ENCODE results near the gene SULF2. TPM values are rescaled to one million over a fixed set of nuclear protein-coding genes. Genes with fewer than 3 reads are reported as not detected.

The SULF2 gene
- total RNA-seq, 1 experiment from 2014 or later = 13.0 TPM

GRCh38 chr20:47663354-47664067 is 121.8 kb downstream of the SULF2 start (continued):
- TF ChIP-seq RAD21 (IDR thresholded peaks at IDR 0.05; ENCODE audit: low read depth) (peak; percentile 78), ZFX (IDR thresholded peaks at IDR 0.05) (no peak)

DNA sequence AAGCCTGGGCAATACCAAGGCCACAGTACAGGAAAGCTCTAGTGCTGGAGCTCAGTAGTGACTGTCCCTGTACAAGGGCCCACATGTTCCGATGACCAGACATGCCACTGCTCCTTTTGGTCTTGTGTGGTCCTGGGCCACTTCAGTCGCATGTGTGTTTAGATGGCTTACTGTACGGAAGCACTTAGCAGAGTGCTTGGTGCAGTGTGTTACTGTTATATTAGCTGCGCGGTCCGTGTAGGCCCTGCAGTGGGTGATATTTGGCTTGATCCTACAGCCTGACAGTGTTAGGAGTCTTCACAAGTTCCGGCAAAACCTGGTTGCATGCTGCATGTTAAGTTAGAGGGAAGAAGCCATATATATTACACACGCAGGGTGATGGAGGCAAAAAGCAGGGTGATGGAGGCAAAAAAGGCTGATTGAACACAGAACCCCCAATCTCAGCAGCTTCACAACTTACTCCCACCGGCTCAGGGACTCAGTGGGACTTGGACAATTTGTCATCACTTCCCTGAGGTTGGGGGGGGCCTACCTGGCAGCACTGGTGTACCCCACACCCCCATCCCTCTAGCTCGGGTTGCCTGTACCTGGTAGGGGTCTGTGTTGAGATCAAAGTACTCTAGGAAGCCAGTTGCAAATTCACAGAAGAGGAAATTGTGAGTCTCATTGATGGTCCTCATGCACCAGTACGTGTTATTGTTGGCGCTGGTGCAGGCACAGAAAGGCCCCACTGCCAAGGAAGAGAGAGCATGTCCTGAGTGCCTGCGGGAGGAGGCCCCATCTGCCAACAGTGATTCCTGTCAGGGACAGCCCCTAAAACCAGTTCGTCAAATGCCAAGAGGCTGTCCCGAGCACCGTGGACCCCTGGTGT is 122.6 kb downstream of the SULF2 start:
- H2AFZ ChIP-seq (ENCODE audit: low read depth, low read length, poor library complexity, severe bottlenecking) = no peak overlapping the region
- H3K9me3 ChIP-seq (ENCODE audit: control insufficient read depth in 1 of 2, insufficient read depth in 1 of 2, low read depth in 1 of 2, low read length in 2 of 2) = no peaks in the 10 kb centered on the region
- no peaks in the 10 kb centered on the region for H3K9me2 ChIP-seq (ENCODE audit: insufficient read depth)
- no peak overlapping the region for H3K4me2 ChIP-seq (ENCODE audit: low read length)
- no peaks in the 10 kb centered on the region for H3K36me3 ChIP-seq (ENCODE audit: control insufficient read depth in 1 of 2, insufficient read depth in 2 of 2, low read length in 2 of 2)
- BruUV-seq (replicated peaks) = no TSS peak
- no peak overlapping the region for H3K4me3 ChIP-seq (replicated peaks in 1 of 2; ENCODE audit: low read depth in 1 of 2, low read length in 2 of 2)
- ATAC-seq (no peak), DNase-seq (ENCODE audit: low read depth, low spot score) (no peak)
- H3K79me2 ChIP-seq (ENCODE audit: insufficient read depth, low read length) = no peaks in the 10 kb centered on the region
- RAD21 ChIA-PET (ENCODE audit: low non-redundant PET in 1 of 2, low total read pairs in 2 of 2, uncharacterized antibody in 2 of 2, unreplicated experiment in 2 of 2) = no interaction called here
- H4K20me1 ChIP-seq (ENCODE audit: insufficient read depth) = no peaks in the 10 kb centered on the region
- TF ChIP-seq JUND (IDR thresholded peaks at IDR 0.05) (no peak), SIN3A (IDR thresholded peaks at IDR 0.05; ENCODE audit: low read depth) (no peak)
- H3K27me3 ChIP-seq (ENCODE audit: insufficient read depth, low read length) = no peaks in the 10 kb centered on the region
- POLR2A ChIA-PET = no interaction called here
- CTCF ChIA-PET = interaction anchor here (0.8 to 3.1 kb wide), 5 partner anchors 14 to 959 kb away, joined by 3 to 13 read pairs (median 3); no protein-coding TSS in a partner anchor
- intact Hi-C loops (cut with micrococcal nuclease) = loop anchor here (1.0 to 10.0 kb wide), 2 partner anchors 632 to 959 kb away; no protein-coding TSS in a partner anchor
- H3K27ac ChIP-seq (ENCODE audit: low read depth, low read length) = no peak overlapping the region
- H3K9ac ChIP-seq (ENCODE audit: low read length) = no peak overlapping the region
- peaks cover 0 to 2% of the 10 kb centered on the region in 2 experiments; a peak in 1 of 4 replicates for H3K4me1 ChIP-seq (ENCODE audit: control insufficient read depth in 1 of 2, insufficient read depth in 2 of 2, low read length in 2 of 2)

DNA sequence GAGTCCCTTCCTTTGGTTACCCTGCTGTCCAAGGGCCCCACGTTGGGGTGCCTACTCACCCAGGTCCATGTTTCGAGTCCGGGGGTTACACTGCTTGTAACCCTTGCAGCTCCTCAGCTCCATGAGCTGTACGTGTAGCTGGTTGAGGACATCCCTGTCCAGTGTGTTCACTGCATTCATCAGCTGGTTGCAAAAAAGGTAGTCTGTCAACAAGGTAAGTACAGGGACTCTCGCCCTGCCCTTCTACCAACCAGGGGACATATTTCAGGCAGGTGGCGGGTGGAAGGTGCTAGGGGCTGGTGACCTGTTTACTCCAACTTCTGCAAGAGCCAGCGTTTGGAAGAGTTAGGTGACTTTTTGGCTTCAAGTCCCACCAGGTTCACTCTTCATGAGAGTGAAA is 123.6 kb downstream of the SULF2 start:
- H3K4me2 ChIP-seq (ENCODE audit: low read length) = no peak overlapping the region
- no peak overlapping the region for H3K4me3 ChIP-seq (replicated peaks in 1 of 2; ENCODE audit: low read depth in 1 of 2, low read length in 2 of 2)
- CTCF ChIA-PET = interaction anchor here (1.2 to 3.1 kb wide), 3 partner anchors 15 to 959 kb away, joined by 3 to 13 read pairs (median 3); no protein-coding TSS in a partner anchor
- H3K9ac ChIP-seq (ENCODE audit: low read length) = no peak overlapping the region
- BruUV-seq (replicated peaks) = no TSS peak
- intact Hi-C loops (cut with micrococcal nuclease) = loop anchor here (10.0 kb wide), 1 partner anchor 633 kb away; no protein-coding TSS in a partner anchor
- no peaks in the 10 kb centered on the region for H3K9me2 ChIP-seq (ENCODE audit: insufficient read depth)
- RAD21 ChIA-PET (ENCODE audit: low non-redundant PET in 1 of 2, low total read pairs in 2 of 2, uncharacterized antibody in 2 of 2, unreplicated experiment in 2 of 2) = no interaction called here
- no peak overlapping the region for H2AFZ ChIP-seq (ENCODE audit: low read depth, low read length, poor library complexity, severe bottlenecking)
- no peaks in the 10 kb centered on the region for H3K9me3 ChIP-seq (ENCODE audit: control insufficient read depth in 1 of 2, insufficient read depth in 1 of 2, low read depth in 1 of 2, low read length in 2 of 2)
- no peaks in the 10 kb centered on the region for H3K36me3 ChIP-seq (ENCODE audit: control insufficient read depth in 1 of 2, insufficient read depth in 2 of 2, low read length in 2 of 2)
- no peaks in the 10 kb centered on the region for H3K27me3 ChIP-seq (ENCODE audit: insufficient read depth, low read length)
- H4K20me1 ChIP-seq (ENCODE audit: insufficient read depth) = no peaks in the 10 kb centered on the region
- no peak for TF ChIP-seq EZH2 (IDR thresholded peaks at IDR 0.05)
- TF ChIP-seq ZFX (IDR thresholded peaks at IDR 0.05) = no peak
- peaks cover 0 to 2% of the 10 kb centered on the region in 2 experiments; a peak in 1 of 4 replicates for H3K4me1 ChIP-seq (ENCODE audit: control insufficient read depth in 1 of 2, insufficient read depth in 2 of 2, low read length in 2 of 2)
- no peak for DNase-seq (ENCODE audit: low read depth, low spot score)
- no peaks in the 10 kb centered on the region for H3K79me2 ChIP-seq (ENCODE audit: insufficient read depth, low read length)
- POLR2A ChIA-PET = no interaction called here
- no peak overlapping the region for H3K27ac ChIP-seq (ENCODE audit: low read depth, low read length)
- no peak for ATAC-seq
